K562 (cell line): Measurements from ENCODE around the gene CYSRT1. TPM values are rescaled to one million over a fixed set of nuclear protein-coding genes. Genes with fewer than 3 reads are reported as not detected.
A peak's percentile ranks its signal among the peaks of the same experiment; 100 is the strongest.

ENCODE experiments used
- ATAC-seq: fragments of 200-7000 bp; cut with Tn5 transposase; 3 replicates; pipeline ENCODE4 v1.9.1; 2020; ENCODE audit warnings: moderate library complexity
- BruUV-seq: library from RNA; stranded (reverse); fragments of 400-500 nt; replicated peaks from 2 replicates; lab custom pipeline; 2021; lab: Mats Ljungman, UMichigan
- CTCF ChIA-PET: fragments of 300-600 bp; formaldehyde crosslinking; extraction: SDS; loops from one replicate; lab custom pipeline; 2021; ENCODE audit warnings: low intra/inter-chr PET ratio; lab: Yijun Ruan, JAX
- POLR2A ChIA-PET: fragments of 300-600, 350-650 bp; sonication (Branson Sonifier 250); formaldehyde crosslinking; extraction: SDS; loops from one replicate; lab custom pipeline; 2021; ENCODE audit warnings: antibody characterized with exemption, inconsistent platforms; lab: Yijun Ruan, JAX
- DNase-seq, 4 experiments: peaks; one replicate each; pipeline versions ENCODE4 v3.0.0 to v3.0.0-alpha.2; 2011 to 2018; ENCODE audit warnings: low spot score in 3 of 4, mixed read lengths in 3 of 4; ENCODE audit errors: extremely low read depth in 1 of 4
- FAIRE-seq: peaks from 2 replicates; lab custom pipeline; 2011; peaks lifted over from hg19 to GRCh38; lab: Jason Lieb, UNC
- H2AFZ ChIP-seq: 2 replicates; pipeline ENCODE4 v1.6.0; 2011; ENCODE audit warnings: low read depth, low read length, control low read depth, inconsistent platforms
- H3K27ac ChIP-seq: fragments of 200-600 bp; 3 replicates; pipeline ENCODE4 v1.8.0; 2011; ENCODE audit warnings: low read depth, mild to moderate bottlenecking, control low read depth, inconsistent platforms, low read length, moderate library complexity, mixed read lengths; ENCODE audit errors: extremely low read depth
- H3K27me3 ChIP-seq, 2 experiments: fragments of 300-600 bp in 1 of 2; 2 replicates in 1 of 2; 3 replicates in 1 of 2; pipeline versions ENCODE4 v1.6.0 to v1.8.0; 2011; ENCODE audit warnings: inconsistent platforms in 2 of 2, low read length in 2 of 2, mild to moderate bottlenecking in 1 of 2, mixed read lengths in 1 of 2, moderate library complexity in 1 of 2; ENCODE audit not compliant: control insufficient read depth in 2 of 2, insufficient read depth in 2 of 2
- H3K36me3 ChIP-seq: fragments of 300-600 bp; 3 replicates; pipeline ENCODE4 v1.8.0; 2011; ENCODE audit warnings: mild to moderate bottlenecking, low read length, inconsistent platforms; ENCODE audit not compliant: control insufficient read depth, insufficient read depth
- H3K4me1 ChIP-seq, 2 experiments: fragments of 200-600 bp in 1 of 2; replicated peaks in 1 of 2; 2 replicates in 1 of 2; 3 replicates in 1 of 2; pipeline versions ENCODE4 v1.5.1 to v1.8.0; 2011; ENCODE audit warnings: inconsistent platforms in 2 of 2, low read length in 2 of 2, mild to moderate bottlenecking in 1 of 2, mixed read lengths in 1 of 2, moderate library complexity in 1 of 2; ENCODE audit not compliant: control insufficient read depth in 2 of 2, insufficient read depth in 2 of 2
- H3K4me2 ChIP-seq: 2 replicates; pipeline ENCODE4 v1.6.1; 2011; ENCODE audit warnings: low read length, control low read depth, inconsistent platforms, mixed read lengths; ENCODE audit not compliant: insufficient read depth
- H3K4me3 ChIP-seq: fragments of 200-600 bp; sonication (generic), shearing (Covaris generic); 2 replicates; pipeline ENCODE4 v1.5.1; 2016; ENCODE audit warnings: control low read depth, inconsistent platforms
- H3K79me2 ChIP-seq: fragments of 200-600 bp; 3 replicates; pipeline ENCODE4 v1.8.0; 2011; ENCODE audit warnings: low read length, inconsistent platforms; ENCODE audit not compliant: control insufficient read depth, insufficient read depth
- H3K9ac ChIP-seq, 2 experiments: 2 replicates each; pipeline versions ENCODE4 v1.6.0 to v1.6.1; 2011; ENCODE audit warnings: low read depth in 2 of 2, low read length in 2 of 2, control low read depth in 1 of 2, inconsistent platforms in 1 of 2, mild to moderate bottlenecking in 1 of 2, mixed read lengths in 1 of 2; ENCODE audit not compliant: insufficient read depth in 1 of 2
- H3K9me1 ChIP-seq: one replicate; pipeline ENCODE4 v1.6.0; 2011; ENCODE audit warnings: inconsistent platforms, mild to moderate bottlenecking, low read length, moderate library complexity; ENCODE audit not compliant: control insufficient read depth, insufficient read depth
- H3K9me3 ChIP-seq: replicated peaks from 2 replicates; pipeline ENCODE4 v1.5.1; 2011; ENCODE audit warnings: low read depth, low read length, inconsistent platforms; ENCODE audit not compliant: control insufficient read depth, insufficient read depth
- H4K20me1 ChIP-seq: replicated peaks from 2 replicates; pipeline ENCODE4 v1.6.1; 2011; ENCODE audit warnings: low read length, inconsistent platforms, mixed read lengths; ENCODE audit not compliant: control insufficient read depth, insufficient read depth
- BCL6 ChIP-seq: fragments of 250-450 bp; sonication (Bioruptor Pico); IDR thresholded peaks from 2 replicates; pipeline ENCODE4 v1.4.0; 2020
- MIER1 ChIP-seq: fragments of 450-650 bp; IDR thresholded peaks from 2 replicates; pipeline ENCODE4 v1.6.1; 2016; ENCODE audit warnings: antibody characterized with exemption, mild to moderate bottlenecking, low read depth
- NR2C2 ChIP-seq, 2 experiments: fragments of 200-800 bp in 1 of 2; sonication (Bioruptor generic) in 1 of 2; sonication (generic) in 1 of 2; formaldehyde crosslinking in 1 of 2; IDR thresholded peaks; 2 replicates each; pipeline versions ENCODE4 v1.6.1 to v1.8.0; 2016 to 2022; ENCODE audit warnings: mild to moderate bottlenecking in 1 of 2, missing compliant biosample characterization in 1 of 2, missing genetic modification characterization in 1 of 2, missing genetic modification reagents in 1 of 2
- RAD21 ChIP-seq, 2 experiments: fragments of 250-450 bp in 1 of 2; fragments of 450-650 bp in 1 of 2; sonication (Bioruptor Pico) in 1 of 2; formaldehyde crosslinking in 1 of 2; IDR thresholded peaks in 1 of 2; conservative IDR thresholded peaks in 1 of 2; 2 replicates each; pipeline versions ENCODE4 v1.4.0 to v1.8.0; 2020 to 2022; ENCODE audit warnings: mild to moderate bottlenecking in 2 of 2, moderate library complexity in 1 of 2
- TARDBP ChIP-seq: fragments of 450-650 bp; IDR thresholded peaks from 2 replicates; pipeline ENCODE4 v1.6.1; 2016
- TBL1XR1 ChIP-seq, 2 experiments: IDR thresholded peaks; 2 replicates each; pipeline ENCODE4 v1.6.1; 2012; ENCODE audit warnings: improper control_type of control experiment in 2 of 2, low read length in 2 of 2, mild to moderate bottlenecking in 1 of 2
- TRIM24 ChIP-seq, 2 experiments: fragments of 450-650 bp; IDR thresholded peaks; 2 replicates each; pipeline ENCODE4 v1.6.1; 2016
- TRIM28 ChIP-seq: fragments of 450-650 bp; IDR thresholded peaks from 2 replicates; pipeline ENCODE4 v1.6.1; 2017
- ZMIZ1 ChIP-seq, 2 experiments: fragments of 150-350 bp in 1 of 2; IDR thresholded peaks; 2 replicates each; pipeline ENCODE4 v1.6.1; 2012 to 2016; ENCODE audit warnings: low read depth in 2 of 2, low read length in 2 of 2, mild to moderate bottlenecking in 1 of 2, moderate library complexity in 1 of 2
- ZNF592 ChIP-seq: fragments of 450-650 bp; IDR thresholded peaks from 2 replicates; pipeline ENCODE4 v1.6.1; 2017; ENCODE audit warnings: antibody characterized with exemption, mild to moderate bottlenecking
- WGBS: fragments of 100-300 bp; shearing (Covaris generic); methylation state at CpG from one replicate; pipeline ENCODE4 v1.1.6; 2016; ENCODE audit warnings: low coverage, mixed read lengths; ENCODE audit not compliant: insufficient coverage; ENCODE audit errors: missing lambda C conversion rate; 5-methylcytosine and 5-hydroxymethylcytosine counted together
- in situ Hi-C: fragments of 300-500 bp; cut with MboI; formaldehyde crosslinking; loops from 4 replicates; pipeline ENCODE4 v1.15.0; 2018; ENCODE audit warnings: inconsistent platforms, mixed read lengths
- intact Hi-C: fragments of 100-400 bp; cut with micrococcal nuclease; formaldehyde crosslinking; loops from 2 replicates; pipeline ENCODE4 v1.14.2; 2022
- polyA plus RNA-seq, 8 experiments: library from polyadenylated mRNA; depleted of rRNA in 4 of 8; stranded (reverse) in 5 of 8; unstranded in 3 of 8; fragments of >200 nt; fragmentation: Nextera tagmentation in 2 of 8; fragmentation: Illumina TruSeq in 1 of 8; extraction: Ambion mirVana in 2 of 8; extraction: Trizol in 1 of 8; gene quantifications; 2 replicates each; pipeline versions ENCODE4 v1.2.1 to v1.2.3, GENCODE V29; 2011 to 2014; ENCODE audit warnings: inconsistent platforms in 1 of 8, missing spikeins in 1 of 8
- total RNA-seq, 7 experiments: library from RNA; depleted of rRNA in 6 of 7; stranded (reverse); fragments of >200 nt in 6 of 7; fragmentation: Illumina TruSeq in 2 of 7; extraction: Trizol in 2 of 7; gene quantifications; 2 replicates each; pipeline versions ENCODE4 v1.2.1 to v1.2.3, GENCODE V29; 2011 to 2021; ENCODE audit warnings: low replicate concordance in 1 of 7

CYSRT1 gene
- total and polyA plus RNA-seq, 9 of the 15 experiments (the other 6 are each of a cell fraction or from before 2014, with no cell fraction given) = 0.04 to 1.4 (median 0.42) TPM; not detected in 3

GRCh38 chr9:137240318-137240840 is 15.4 kb downstream of the CYSRT1 start (continued):
- TF ChIP-seq ZNF592 (no peak), BCL6 (no peak)
- TF ChIP-seq, all 486 proteins: peak for 151

- FAIRE-seq (peak; percentile 100), DNase-seq (peak; percentile 88 to 100 (median 94)), ATAC-seq (peak; percentile 80)
- H3K9ac ChIP-seq = peak within 1 kb of the TSS; percentile 88 to 100
- intact Hi-C loops = loop anchor here (1.0 to 10.0 kb wide), 4 partner anchors 14 to 456 kb away; partner anchors contain the start of genes NELFB, NRARP and TOR4A
- ChIA-PET CTCF (no interaction called here), POLR2A (interaction anchor here (0.6 to 6.5 kb wide), 46 partner anchors 9 to 488 kb away, joined by 3 to 221 read pairs (median 4); partner anchors contain the start of genes ANAPC2, DPP7, MAN1B1 and NELFB)
- peaks cover 57% of the 10 kb centered on the region for H3K79me2 ChIP-seq
- peaks cover 4% of the 10 kb centered on the region for H3K9me1 ChIP-seq
- peaks cover 33 to 91% of the 10 kb centered on the region in 2 experiments for H3K4me1 ChIP-seq
- peaks cover 30% of the 10 kb centered on the region for H3K36me3 ChIP-seq
- in situ Hi-C loops = loop anchor here (25.0 kb wide), 1 partner anchor 454 kb away; the partner anchor contains the start of genes CCDC183 and TMEM141
- WGBS = 0% methylated on average over 45 of the region's 67 CpGs
- H3K27ac ChIP-seq = peak within 1 kb of the TSS; percentile 98
- H4K20me1 ChIP-seq = peaks cover 30% of the 10 kb centered on the region
- H3K9me3 ChIP-seq = no peaks in the 10 kb centered on the region
- H3K4me2 ChIP-seq = peak within 1 kb of the TSS; percentile 95
- no peaks in the 10 kb centered on the region for H3K27me3 ChIP-seq
- peak within 1 kb of the TSS; percentile 96 for H3K4me3 ChIP-seq
- BruUV-seq = no TSS peak
- H2AFZ ChIP-seq = peak within 1 kb of the TSS; percentile 85
- no peak for TF ChIP-seq TRIM28
- no peak for TF ChIP-seq MIER1
- TF ChIP-seq TARDBP = peak; percentile 42; the same call in 1 of the 2 replicates
- TF ChIP-seq ZMIZ1 (IDR thresholded peaks at IDR 0.05; ENCODE audit: low read depth in 2 of 2, low read length in 2 of 2) = peak in 1 of 2 experiments; percentile 94; a peak in 2 of 4 replicates
- TF ChIP-seq TRIM24 (IDR thresholded peaks at IDR 0.05) = no peak
- peak; percentile 76; the same call in 1 of the 2 replicates for TF ChIP-seq NR2C2 (CRISPR knock-in tag; IDR thresholded peaks at IDR 0.05)
- TF ChIP-seq NR2C2 (tag; IDR thresholded peaks at IDR 0.05) = peak; percentile 43; the same call in 1 of the 2 replicates
- TF ChIP-seq TBL1XR1 (IDR thresholded peaks at IDR 0.05; ENCODE audit: low read length in 2 of 2) = peak; percentile 22 to 75; a peak in 3 of 4 replicates
- 0 out of 4 replicates have a peak, but pooled peaks of 1 of the 2 experiments have one; percentile 4 for TF ChIP-seq RAD21 (CRISPR knock-in tag; conservative IDR thresholded peaks at IDR 0.05 in 1 of 2, IDR thresholded peaks at IDR 0.05 in 1 of 2)
Measured at GRCh38 chr9:137240841-137241489, 16.0 kb downstream of the CYSRT1 start, which contains the start of gene TUBB4B. Gene TUBB4B (plus strand): TSS chr9:137241287. CDS start chr9:137241361, 74 bp downstream.
